CD4-positive, alpha-beta T cell treated with Interleukin-1 beta for 1 hour (primary cell): Measurements from ENCODE around the gene ELOB.

Experiments used
- DNase-seq, 2 donors: peaks; one replicate each; pipeline ENCODE4 v3.0.0-alpha.2; 2020 to 2022

Gene ELOB

DNA sequence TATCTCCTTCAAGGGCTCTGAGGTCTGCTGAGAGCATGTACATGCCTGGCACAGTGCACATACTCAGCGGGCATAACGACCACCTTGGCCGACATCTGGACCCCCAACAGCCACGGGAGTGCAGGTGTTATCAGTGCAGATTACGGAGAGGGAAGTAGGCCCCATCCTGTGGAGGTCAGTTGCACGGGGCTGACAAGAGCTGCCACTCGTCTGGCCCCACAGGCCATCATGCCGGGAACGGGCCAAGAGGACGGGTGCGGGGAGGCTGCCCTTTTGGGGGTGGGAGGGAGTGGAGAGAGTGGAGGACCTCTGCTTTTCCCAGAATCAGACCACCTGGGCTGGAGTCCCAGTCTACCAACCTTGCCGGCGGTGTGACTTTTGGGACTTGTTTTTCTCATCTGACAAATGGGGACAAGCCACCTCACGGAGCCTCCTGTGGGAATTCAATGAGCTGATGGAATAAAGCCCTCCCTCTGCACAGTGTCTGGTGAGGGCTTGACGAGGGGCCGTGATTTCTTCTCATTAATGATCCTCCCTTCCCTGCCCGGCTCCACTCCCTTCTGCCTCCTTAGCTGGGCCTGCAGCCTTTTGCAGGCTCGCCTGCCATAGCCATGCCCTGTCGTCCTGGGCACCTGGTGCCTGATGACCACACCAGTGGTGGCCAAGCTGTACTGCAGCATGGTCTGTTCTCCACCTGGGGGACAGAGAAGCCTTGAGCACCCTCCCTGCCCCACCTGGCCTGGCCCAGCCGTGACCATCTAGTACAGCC lies 5.7 kb upstream of the ELOB start:
- no peak for DNase-seq

DNA sequence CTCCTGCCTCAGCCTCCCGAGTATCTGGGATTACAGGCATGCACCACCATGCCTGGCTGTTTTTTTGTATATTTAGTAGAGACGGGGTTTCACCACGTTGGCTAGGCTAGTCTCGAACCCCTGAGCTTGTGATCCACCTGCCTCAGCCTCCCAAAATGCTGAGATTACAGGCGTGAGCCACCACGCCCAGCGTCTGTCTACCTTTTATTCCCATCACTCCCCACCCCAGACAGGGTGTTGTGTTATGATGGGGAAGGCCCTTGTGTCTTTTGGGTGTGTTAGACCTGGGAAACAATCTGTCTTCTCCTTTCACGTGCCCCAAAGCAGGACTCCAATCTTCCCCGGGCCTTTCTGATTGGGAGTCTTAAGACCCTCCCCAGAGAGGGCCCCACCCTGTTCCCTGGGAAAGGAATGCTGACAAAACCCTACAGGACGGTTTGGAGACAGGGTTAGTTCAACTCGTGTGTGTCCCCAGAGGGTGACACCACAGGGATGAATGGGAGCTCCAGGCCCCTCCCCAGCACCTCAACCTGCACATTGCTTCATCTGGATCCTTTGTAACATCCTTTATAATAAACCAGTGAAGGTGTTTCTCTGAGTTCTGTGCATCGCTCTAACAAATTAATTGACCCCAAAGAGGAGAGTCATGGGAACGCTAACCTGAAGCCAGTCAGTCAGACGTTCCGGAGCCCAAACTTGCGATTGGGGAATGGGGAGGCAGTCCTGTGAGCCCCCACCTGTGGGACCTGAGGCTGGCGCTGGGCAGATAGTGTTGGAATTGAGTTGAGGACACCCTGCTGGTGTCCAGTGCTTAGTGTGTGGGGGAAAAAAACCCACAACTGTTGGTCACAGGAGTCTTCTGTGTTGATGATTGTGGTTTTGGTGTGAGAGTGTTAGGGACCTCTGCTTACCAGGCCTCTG lies 3.2 kb upstream of the ELOB start:
- no peak for DNase-seq

DNA sequence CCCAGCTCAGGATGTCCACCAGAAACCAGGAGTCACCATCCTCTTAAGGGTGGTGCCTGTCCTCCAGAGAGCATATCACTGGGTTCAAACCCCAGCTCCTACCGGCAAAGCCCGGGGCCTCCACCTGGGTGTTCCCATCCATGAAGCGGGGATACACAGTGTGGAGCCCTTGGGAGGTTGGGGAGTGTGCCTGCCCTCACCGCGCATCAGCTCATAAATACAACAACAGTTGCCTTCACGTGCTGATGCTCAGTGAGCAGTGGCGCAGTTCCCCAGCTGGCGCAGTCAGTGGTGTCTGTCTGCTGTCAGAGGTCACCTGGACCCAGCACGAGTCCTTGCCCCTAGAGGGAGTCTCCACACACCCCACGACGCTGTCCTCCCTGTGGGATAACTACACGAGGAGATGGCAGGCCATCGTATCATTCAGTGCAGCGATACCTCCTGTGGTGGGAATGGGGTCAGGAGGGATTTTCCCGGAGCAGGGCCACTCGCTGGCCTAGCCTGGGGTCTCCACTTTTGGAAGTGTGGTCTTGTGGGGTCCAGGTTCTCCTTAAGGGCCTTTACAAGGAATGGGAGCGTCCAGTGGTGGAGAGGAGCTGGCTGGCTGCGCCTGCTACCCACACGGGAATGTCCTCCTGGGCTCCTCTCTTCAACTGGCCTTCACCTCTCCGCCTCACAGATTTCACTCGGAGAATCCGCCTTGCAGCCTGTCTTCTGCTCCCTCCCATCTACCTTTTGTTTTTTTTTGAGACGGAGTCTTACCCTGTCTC lies 2.3 kb upstream of the ELOB start:
- DNase-seq: no peak

DNA sequence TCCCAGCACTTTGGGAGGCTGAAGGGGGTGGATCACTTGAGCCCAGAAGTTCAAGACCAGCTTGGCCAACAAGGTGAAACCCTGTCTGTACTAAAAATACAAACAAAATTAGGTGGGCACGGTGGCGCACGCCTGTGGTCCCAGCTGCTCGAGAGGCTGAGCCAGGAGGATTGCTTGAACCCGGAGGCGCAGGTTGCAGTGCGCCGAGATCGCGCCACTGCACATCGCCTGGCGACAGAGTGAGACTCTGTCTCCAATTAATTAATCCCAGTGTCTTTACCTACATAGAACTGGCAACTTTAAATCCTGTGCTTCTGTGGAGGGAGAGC lies 1.5 kb upstream of the ELOB start:
- DNase-seq: no peak

DNA sequence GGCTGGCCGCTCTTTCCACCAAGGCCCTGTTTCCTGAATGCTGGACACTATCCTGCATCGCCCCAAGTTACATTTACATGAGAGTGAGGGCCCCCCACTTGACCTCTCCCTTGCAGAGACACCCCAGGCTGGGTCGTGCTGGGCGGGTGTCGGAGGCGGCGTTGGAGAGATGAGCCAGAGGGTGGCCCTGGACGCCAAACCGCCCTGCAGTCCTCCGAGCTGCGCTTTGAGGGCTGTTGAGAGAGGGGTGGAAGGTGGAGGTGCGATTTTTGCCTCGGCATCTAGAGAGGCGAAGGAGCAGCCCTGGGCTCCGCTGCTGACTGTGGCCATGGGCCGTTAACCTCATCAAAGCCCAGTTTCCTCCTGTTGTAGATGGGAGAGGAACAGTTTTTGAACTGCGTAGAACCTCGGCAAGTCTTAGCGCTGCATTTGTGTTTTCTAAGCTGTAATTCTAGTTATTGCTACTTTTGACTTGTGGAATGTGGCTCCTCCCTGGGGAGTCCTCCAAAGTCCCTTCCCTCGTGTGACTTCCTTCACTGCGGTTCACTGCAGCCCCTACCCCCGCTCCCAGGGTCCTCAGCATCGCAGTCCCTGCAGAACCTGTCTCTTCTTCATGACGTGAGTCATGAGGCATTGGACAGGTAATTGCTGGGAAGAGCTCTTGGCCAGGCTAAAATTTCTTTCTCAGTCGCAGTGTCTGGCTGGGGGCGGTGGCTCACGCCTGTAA lies 986 bp upstream of the ELOB start:
- DNase-seq: peak; percentile 52 to 54

DNA sequence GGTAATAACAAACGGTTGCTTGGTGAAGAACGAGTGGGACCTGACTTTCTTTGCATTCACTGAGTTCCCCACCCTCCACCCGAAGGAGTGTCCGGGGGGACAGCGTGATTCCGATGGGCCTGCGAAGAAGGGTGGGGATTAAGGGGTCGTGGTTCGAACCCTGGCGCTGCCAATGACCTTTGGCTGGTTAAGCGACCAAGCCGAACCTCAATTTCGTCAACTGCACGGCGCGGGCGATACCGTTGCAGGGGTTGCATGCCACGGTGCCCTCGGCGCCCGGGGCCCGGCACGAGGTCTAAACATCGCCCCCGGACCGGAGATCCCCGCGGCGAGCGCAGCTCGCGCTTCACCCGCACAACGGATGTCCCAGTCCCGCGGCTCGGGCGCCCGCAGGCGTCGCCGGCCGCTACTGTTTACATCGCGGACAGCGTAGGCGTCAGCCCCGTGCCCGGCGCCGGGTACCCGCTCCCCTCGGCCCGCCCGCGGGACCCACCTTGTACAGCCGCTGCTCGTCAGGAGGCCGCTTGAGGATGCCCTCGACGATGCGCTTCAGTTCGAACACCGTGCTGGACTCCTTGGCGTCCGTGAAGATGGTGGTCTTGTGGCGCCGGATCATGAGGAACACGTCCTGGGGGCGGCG lies 460 bp downstream of the ELOB start:
- DNase-seq: peak in 1 of 2 donors; percentile 40

DNA sequence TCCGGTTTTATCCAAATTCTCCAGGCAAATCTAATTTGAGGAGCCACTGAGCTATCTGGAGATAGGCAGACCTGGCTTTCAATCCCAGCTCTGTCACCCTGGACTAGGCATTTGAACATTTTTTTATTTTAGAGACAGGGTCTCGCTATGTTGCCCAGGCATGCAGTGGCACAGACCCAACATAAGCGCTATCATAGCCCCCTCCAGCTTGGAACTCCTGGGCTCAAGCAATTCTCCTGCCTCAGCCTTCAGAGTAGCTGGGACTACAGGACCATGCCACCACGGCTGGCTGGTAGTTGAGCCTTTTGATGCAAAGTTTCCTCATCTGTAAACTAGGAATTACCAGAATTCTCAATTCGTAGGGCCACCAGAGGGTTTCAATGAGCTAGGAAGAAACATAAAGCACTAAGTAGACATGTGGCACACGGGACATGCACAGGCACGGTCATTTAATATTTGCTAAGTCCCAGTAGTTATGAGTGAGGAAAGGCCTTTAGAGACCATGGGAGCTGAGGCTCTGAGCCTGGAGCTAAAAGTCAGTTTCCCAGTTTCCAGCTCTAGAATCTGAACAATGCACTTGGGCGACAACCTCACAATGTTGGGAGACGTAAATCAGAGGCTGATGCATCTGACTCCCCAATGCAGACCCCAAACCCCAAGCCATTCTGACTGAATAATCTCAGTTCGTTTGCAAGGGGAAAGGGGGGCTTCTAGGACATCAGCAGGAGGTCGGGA lies 1.1 kb downstream of the ELOB start:
- DNase-seq: no peak

DNA sequence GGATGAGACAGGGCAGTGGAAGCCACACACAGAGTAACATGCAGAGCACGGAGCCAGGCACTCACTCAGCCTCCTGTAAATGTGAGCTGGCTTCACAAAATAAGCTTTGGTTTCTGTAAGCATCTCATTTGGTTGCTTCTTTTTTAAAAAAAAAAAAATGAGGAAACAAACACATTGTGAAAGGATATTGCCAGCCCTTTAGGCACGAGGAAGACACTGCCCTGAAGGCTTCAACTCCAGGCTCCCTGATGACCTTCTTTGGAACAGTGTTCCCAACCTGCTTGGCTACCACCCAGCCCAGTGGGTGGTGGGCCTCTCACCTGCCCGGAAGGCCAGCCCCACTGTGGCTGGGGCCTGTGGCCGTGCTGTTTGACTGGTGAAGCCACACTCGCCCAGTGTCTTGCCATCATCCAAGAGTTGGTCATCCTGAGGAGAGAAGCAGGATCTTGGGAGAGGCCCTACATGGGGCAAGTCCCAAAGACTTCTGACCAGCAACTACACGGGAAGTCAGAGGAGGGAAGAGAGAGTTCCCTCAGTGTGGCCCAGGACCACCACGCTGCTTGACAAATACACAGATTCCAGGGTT lies 1.9 kb downstream of the ELOB start:
- DNase-seq: no peak

DNA sequence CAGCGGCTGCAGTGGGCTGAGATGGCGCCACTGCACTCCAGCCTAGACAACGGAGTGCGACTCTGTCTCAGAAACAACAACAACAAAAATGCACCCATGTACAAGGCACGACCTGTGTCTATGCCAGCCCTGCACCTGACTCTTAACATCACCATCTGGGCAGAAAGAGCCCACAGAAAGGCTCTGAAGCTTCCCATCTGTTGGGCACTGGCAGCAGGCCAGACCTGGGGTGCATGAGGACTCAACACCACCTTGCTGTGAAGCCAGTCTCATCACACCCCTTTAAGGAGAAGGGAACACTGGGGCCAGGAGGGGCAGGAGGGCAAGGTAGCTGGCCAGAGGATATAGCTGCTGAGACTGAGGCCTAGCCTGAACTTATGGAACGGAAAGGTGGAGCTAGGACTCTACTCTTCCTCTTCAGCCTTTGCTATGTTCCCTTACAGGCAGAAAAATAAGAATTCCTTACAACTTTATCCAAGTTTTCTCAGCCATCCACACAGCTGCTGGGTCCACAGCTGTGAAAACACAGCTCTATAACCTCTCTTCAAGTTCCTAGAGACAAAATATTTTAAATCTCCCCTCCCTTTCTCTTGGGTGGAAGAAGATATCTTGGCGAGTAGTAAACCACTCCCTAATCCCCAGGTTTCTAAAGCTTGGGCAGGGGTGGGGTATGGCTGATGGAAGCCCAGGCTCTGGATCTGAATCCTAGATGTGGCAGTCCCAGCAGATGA lies 2.8 kb downstream of the ELOB start:
- no peak for DNase-seq

DNA sequence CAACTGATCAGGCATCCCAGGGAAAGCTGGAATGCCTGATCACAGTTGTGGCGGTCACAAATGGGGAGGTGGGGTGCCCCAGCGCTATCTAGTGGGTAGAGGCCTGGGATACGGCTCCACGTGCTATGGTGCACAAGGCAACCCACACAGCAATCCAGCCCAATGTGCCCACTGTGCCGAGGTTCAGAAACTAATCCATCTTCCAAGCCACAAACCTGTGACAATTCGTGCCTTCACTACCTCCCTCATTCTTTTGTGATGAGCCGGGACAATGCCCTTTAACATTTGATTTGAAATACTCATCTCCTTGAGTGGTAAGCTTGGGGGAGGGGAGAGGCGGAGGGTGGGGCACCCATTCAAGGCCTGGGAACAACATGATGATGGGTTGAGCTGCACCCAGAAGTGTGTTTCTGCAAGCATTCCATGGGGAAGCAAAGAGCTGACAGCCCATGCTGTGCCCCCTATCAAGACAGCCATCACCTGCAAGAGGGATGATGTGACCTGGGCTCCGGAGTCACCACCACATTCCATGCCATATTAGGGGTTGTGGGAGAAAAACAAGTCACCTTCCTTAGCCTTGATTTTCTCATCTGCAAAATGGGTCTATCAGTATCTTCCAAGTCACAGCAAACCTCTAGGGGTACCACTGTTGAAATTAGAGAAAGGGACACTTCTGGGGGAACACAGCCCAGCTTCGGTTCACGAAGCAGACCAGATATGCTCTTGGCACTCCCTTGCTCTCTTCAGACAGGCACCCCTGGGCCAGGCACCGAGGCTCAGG lies 3.7 kb downstream of the ELOB start:
- DNase-seq: no peak

DNA sequence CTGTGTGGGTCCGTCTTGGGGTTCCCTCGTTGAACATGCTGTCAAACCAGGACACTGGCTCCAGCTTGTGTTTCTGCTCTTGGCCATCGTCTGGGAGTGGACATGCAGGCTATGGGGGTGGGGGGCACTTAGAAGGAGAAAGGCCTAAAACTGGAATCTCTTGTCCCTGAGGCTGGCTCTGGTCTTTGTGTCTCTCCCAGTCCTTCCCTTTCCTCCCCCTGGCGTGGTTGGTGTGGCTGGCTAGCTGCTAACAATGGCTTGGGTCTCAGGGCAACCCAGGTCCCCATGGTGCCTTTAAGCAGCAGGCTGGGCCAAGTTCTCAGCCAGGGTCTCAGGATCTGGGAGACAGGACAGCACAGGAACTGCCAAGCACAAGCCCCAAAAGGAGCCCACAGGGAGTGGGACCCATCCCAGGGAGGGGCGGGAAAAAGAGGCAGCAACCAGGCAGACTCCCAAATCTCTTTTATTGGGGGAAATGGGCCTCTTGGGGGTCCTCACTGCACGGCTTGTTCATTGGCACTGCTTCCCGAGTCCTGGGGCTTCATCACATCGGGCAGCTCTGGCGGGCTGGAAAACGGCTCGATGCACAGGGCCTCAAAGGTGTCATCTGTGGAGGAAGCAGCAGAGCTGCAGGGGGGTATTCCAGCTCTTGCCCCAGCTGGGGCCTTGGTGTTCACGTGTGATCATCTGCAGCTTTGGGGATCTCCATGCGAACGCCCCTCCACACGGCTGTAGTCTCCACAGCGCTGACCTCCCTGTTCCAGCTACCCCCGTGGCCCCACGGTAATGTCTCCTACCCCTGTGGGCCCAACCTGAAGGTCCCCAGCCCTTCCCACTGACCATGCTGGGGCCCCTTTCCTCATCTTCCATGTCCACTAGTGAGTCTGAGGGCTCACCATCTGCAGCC lies 5.3 kb downstream of the ELOB start:
- no peak for DNase-seq

DNA sequence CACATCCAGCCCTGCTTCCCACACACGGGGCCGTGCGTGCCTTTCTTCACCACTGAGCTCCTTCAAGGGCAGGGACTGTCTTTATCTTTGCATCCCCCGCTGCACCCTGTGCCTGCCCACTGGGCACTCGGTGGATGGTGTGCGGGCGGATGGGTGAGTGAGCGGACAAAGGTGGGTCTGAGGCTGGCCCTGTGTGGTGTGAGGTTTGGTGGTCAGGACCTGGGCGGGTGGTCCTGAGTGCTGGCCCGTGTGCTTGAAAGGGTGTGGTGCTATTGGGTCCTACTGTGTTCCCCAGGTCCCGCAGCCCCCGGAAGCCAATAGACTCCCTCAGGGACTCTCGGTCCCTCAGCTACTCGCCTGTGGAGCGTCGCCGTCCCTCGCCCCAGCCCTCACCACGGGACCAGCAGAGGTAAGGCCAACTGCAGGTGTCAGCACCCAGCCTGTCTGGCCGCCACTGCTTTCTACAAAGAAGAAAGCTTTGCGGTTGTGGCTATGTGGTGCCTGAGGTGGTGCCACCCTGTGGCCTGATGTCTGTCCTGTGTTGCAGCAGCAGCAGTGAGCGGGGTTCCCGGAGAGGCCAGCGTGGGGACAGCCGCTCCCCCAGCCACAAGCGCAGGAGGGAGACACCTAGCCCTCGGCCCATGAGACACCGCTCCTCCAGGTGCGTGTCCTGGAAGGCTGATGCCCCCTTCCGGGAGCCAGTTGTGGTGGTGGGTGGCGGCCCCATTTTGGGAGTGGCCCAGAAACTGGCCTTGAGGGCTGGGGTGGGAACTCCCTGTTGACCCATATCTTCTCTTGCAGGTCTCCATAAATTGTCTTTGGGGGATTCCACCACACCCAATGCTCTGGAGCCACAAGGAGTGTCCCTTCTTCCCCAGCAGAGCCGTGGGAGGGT lies 6.8 kb downstream of the ELOB start:
- DNase-seq: peak in 1 of 2 donors; percentile 32

DNA sequence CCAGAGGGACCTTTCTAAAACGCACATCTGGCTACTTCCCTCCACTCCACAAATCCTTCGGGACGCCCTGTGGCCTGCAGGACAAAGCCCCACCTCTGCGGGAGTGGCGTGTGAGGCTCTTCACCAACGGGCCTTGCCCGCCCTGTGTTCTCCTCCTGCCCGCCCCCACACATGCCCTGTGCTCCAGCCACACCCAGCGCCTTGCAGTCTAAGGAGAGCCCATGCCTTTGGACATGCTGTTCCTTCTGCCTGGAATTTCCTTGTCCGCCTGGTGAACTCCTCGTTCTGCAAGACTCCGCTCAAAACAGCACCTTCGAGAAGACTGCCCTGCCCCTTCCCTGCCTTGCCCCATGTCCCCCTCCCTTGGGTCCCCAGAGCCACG lies 7.4 kb downstream of the ELOB start:
- no peak for DNase-seq

DNA sequence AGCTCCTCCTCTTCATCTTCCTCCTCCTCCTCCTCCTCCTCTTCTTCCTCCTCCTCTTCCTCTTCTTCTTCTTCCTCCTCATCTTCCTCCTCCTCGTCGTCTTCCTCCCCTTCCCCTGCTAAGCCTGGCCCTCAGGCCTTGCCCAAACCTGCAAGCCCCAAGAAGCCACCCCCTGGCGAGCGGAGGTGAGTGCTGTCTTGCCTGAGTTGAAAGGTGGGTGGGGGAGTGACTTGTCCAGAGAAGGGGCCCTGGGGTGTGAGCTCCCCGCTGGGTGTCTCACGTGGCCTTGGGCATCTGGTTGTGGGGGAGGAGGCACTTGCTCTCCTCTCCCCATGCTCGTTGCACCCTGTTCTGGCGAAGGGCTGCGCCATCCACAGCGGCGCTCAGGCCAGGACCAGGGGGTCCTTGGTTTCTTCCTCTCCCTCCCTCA lies 8.0 kb downstream of the ELOB start:
- no peak for DNase-seq

DNA sequence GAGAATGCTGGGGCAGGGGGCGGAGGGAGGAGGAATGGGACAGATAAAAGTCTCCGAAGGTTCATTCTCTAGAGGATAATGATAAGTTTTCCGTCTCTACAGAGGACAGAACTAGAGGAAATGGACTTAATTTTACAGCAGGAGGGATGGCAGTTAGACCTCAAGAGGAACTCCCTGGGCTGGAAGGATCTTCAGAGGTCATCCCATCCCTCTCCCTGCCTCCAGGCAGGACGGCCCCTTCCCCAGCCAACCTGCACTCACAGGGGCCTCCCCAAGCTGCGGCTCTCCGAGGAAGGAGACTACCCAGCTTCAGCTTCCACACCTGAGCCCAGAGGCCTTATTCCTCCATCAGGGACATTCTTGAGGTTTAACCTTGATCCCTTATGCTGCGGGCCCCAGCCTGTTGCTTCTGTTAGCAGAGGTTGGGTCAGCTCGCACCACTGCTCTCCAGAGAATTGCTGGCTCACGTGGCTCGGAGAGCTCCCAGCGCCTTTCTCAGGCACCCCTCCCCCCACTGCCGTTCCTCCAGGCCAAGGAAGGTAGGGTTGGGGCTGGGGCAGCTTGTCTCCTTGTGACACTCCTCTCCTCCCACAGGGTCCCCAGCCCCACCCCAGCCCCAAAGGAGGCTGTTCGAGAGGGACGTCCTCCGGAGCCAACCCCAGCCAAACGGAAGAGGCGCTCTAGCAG lies 8.5 kb downstream of the ELOB start:
- no peak for DNase-seq

DNA sequence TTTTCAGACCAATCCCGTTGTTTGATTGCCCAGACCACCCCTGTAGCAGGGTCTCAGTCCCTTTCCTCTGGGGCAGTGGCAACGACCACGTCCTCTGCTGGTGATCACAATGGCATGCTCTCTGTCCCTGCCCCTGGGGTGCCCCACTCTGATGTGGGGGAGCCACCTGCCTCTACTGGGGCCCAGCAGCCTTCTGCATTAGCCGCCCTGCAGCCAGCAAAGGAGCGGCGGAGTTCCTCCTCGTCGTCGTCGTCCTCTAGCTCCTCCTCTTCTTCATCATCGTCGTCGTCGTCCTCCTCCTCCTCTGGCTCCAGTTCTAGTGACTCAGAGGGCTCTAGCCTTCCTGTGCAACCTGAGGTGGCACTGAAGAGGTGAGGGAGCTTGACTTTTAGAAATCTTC lies 9.2 kb downstream of the ELOB start:
- DNase-seq: no peak
